ENCODE results near the gene TYSND1. TPM values are rescaled to one million over a fixed set of nuclear protein-coding genes. Genes with fewer than 3 reads are reported as not detected.

TYSND1 gene
- total RNA-seq, 1 experiment from 2014 or later: 39.3 TPM

- no peak for ATAC-seq
- Histone ChIP-seq H3K27ac (ENCODE audit: low read length) (no peak overlapping the region), H3K36me3 (ENCODE audit: control insufficient read depth, insufficient read depth, low read length) (no peaks in the 10 kb centered on the region), H3K4me1 (ENCODE audit: control insufficient read depth, insufficient read depth, low read length) (peaks cover 19% of the 10 kb centered on the region), H3K9me3 (ENCODE audit: control insufficient read depth, insufficient read depth, low read depth, low read length) (no peaks in the 10 kb centered on the region), H3K27me3 (ENCODE audit: control insufficient read depth, insufficient read depth, low read length) (no peaks in the 10 kb centered on the region), H3K4me3 (ENCODE audit: low read depth in 2 of 2, low read length in 2 of 2) (no peak overlapping the region)
- POLR2A ChIA-PET: interaction anchor here (0.8 kb wide), 1 partner anchor 11 kb away, joined by 5 read pairs; the partner anchor contains the start of gene TYSND1
- no TSS peak for BruUV-seq (replicated peaks)
- intact Hi-C loops (cut with micrococcal nuclease; ENCODE audit: unreplicated experiment) (no loop called here), in situ Hi-C loops (cut with HindIII; ENCODE audit: low pct_unique_long_range_greater_than_20kb, low sequenced_read_pairs) (no loop called here)
- TF ChIP-seq TCF7L2 (IDR thresholded peaks at IDR 0.05; ENCODE audit: low read depth, low read length): no peak
- TF ChIP-seq SIN3A (IDR thresholded peaks at IDR 0.05; ENCODE audit: borderline replicate concordance, insufficient read depth, low read depth, low read length): no peak
- TF ChIP-seq CTCF (IDR thresholded peaks at IDR 0.05): no peak
- TF ChIP-seq POLR2AphosphoS5 (IDR thresholded peaks at IDR 0.05; ENCODE audit: low read depth, low read length): no peak
- no peak for TF ChIP-seq REST (IDR thresholded peaks at IDR 0.05; ENCODE audit: insufficient read depth in 1 of 2, low read depth in 2 of 2, low read length in 1 of 2)
- DNase-seq (ENCODE audit: low read depth, low spot score): no peak
- CTCF ChIA-PET: interaction anchor here (0.6 kb wide), 1 partner anchor 32 kb away, joined by 3 read pairs; no protein-coding TSS in a partner anchor
Observed at GRCh38 chr10:70135046-70135445, 11.5 kb downstream of the TYSND1 start.

- in situ Hi-C loops (cut with HindIII; ENCODE audit: low pct_unique_long_range_greater_than_20kb, low sequenced_read_pairs) (no loop called here), intact Hi-C loops (cut with micrococcal nuclease; ENCODE audit: unreplicated experiment) (no loop called here)
- POLR2A ChIA-PET: no interaction called here
- BruUV-seq (replicated peaks): no TSS peak
- Histone ChIP-seq H3K27ac (ENCODE audit: low read length) (peak within 1 kb of the TSS; percentile 92), H3K9me3 (ENCODE audit: control insufficient read depth, insufficient read depth, low read depth, low read length) (no peaks in the 10 kb centered on the region), H3K4me1 (ENCODE audit: control insufficient read depth, insufficient read depth, low read length) (peaks cover 19% of the 10 kb centered on the region), H3K27me3 (ENCODE audit: control insufficient read depth, insufficient read depth, low read length) (no peaks in the 10 kb centered on the region), H3K36me3 (ENCODE audit: control insufficient read depth, insufficient read depth, low read length) (no peaks in the 10 kb centered on the region), H3K4me3 (ENCODE audit: low read depth in 2 of 2, low read length in 2 of 2) (peak within 1 kb of the TSS; percentile 55 to 81)
- DNase-seq (ENCODE audit: low read depth, low spot score) (no peak), ATAC-seq (peak; percentile 85)
- peak; percentile 49; the same call in 1 of the 2 replicates for TF ChIP-seq SIN3A (IDR thresholded peaks at IDR 0.05; ENCODE audit: borderline replicate concordance, insufficient read depth, low read depth, low read length)
- no peak for TF ChIP-seq CTCF (IDR thresholded peaks at IDR 0.05)
- no peak for TF ChIP-seq REST (IDR thresholded peaks at IDR 0.05; ENCODE audit: insufficient read depth in 1 of 2, low read depth in 2 of 2, low read length in 1 of 2)
- TF ChIP-seq TCF7L2 (IDR thresholded peaks at IDR 0.05; ENCODE audit: low read depth, low read length): no peak
- TF ChIP-seq POLR2AphosphoS5 (IDR thresholded peaks at IDR 0.05; ENCODE audit: low read depth, low read length): peak; percentile 60
- CTCF ChIA-PET: no interaction called here
Observed at GRCh38 chr10:70132098-70133029, 14.1 kb downstream of the TYSND1 start, which contains the start of gene AIFM2. Gene AIFM2 (minus strand): TSS chr10:70132825. CDS start chr10:70124084, 8,741 bp downstream.

Measured in Panc1 (cell line).